Retinal pigment epithelial cell (primary cell): Measurements from ENCODE around the gene BACH1.

Source experiments
- DNase-seq: peaks from one replicate; pipeline ENCODE4 v3.0.0-alpha.2; 2010; ENCODE audit warnings: low read depth
- H3K4me3 ChIP-seq: 2 replicates; pipeline ENCODE4 v1.5.1; 2011; ENCODE audit warnings: mild to moderate bottlenecking, low read length, control low read depth, moderate library complexity
- TF ChIP-seq, protein P1 (sequence below): conservative IDR thresholded peaks from 2 replicates; pipeline ENCODE4 v1.5.1; 2011; ENCODE audit warnings: low read depth, low read length, control low read depth, inconsistent platforms

The BACH1 gene

DNA sequence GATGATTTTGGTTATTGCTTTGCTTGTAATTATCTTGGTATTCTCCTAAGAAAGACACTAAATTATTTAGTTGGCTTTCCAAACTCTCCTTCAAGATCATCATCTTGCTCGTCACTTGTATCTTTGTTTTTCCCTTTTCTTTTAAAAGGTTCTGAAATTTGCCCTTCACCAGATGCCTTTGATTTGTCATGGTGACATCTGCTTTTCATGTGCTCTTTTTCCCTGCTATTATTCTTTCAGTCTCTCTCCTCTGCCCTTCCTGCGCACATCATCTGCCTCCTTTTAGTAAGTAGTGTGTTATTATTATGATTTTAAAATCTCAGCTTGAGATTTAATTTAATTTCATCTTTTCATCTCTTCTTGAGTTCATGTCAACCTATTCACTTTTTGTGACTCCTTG lies 92.1 kb downstream of the BACH1 start:
- DNase-seq = no peak
- TF ChIP-seq, protein P1, sequence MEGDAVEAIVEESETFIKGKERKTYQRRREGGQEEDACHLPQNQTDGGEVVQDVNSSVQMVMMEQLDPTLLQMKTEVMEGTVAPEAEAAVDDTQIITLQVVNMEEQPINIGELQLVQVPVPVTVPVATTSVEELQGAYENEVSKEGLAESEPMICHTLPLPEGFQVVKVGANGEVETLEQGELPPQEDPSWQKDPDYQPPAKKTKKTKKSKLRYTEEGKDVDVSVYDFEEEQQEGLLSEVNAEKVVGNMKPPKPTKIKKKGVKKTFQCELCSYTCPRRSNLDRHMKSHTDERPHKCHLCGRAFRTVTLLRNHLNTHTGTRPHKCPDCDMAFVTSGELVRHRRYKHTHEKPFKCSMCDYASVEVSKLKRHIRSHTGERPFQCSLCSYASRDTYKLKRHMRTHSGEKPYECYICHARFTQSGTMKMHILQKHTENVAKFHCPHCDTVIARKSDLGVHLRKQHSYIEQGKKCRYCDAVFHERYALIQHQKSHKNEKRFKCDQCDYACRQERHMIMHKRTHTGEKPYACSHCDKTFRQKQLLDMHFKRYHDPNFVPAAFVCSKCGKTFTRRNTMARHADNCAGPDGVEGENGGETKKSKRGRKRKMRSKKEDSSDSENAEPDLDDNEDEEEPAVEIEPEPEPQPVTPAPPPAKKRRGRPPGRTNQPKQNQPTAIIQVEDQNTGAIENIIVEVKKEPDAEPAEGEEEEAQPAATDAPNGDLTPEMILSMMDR = no peak
- H3K4me3 ChIP-seq = no peak overlapping the region

DNA sequence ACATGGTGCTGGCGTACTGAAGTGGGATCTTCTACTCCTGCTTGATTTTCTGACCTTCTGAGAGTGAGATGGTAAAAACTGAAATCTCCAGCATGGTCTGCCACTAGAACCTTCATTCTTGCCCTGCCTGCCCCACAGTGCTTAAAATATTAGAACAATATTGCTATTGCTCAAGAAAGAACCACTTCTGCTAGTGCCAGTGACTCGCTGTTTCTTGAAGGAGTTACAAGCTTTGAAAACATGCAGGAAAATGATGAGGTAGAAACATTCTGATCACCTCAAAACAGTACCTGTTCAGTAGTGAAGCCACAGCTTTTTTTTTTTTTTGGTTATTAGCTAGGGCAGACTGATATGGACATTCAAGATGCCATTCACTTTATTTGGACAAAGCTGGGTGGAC lies 95.3 kb downstream of the BACH1 start:
- no peak for DNase-seq
- H3K4me3 ChIP-seq = no peak overlapping the region
- TF ChIP-seq, protein P1 = no peak
